ENCODE measurements around the gene KIAA1586.
"Not testable (repeated sequence)": the region's sequence is repeated elsewhere in the genome, so short reads cannot be mapped to it uniquely, and the experiment has no call there.

- not testable (repeated sequence) for TF ChIP-seq CTCF (IDR thresholded peaks at IDR 0.05; ENCODE audit: poor library complexity); EZH2 (IDR thresholded peaks at IDR 0.05; ENCODE audit: borderline replicate concordance); EZH2phosphoT487 (IDR thresholded peaks at IDR 0.05; ENCODE audit: low read depth, severe bottlenecking, unreplicated experiment)
Observed at GRCh38 chr6:56999748-57000147, 46.7 kb upstream of the KIAA1586 start.
